HG03565 (cell line): Measurements from ENCODE around the gene SPG11.
"Not testable (repeated sequence)": the region's sequence is repeated elsewhere in the genome, so short reads cannot be mapped to it uniquely, and the experiment has no call there.

Source experiments
- ATAC-seq: cut with Tn5 transposase; IDR thresholded peaks from one replicate; pipeline ENCODE4 v1.9.1; 2021; ENCODE audit warnings: mild to moderate bottlenecking, moderate library complexity; ENCODE audit not compliant: unreplicated experiment

Gene SPG11

DNA sequence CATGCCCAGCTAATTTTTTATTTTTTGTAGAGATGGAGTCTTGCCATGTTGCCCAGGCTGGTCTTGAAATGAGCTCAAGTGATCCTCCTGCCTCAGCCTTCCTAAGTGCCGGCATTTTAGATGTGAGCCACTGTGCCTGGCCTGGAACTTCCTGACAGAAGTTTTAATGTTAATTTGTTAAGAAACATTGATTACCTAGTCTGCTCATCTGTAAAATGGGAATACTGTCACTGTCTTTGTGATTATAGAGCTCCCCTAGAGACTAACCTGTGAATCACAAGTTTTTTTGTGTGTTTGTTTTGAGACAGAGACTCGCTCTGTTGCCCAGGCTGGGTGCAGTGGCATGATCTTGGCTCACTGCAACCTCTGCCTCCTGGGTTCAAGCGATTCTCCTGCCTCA is 130.8 kb downstream of the SPG11 start:
- ATAC-seq, result no peak

- not testable (repeated sequence) for ATAC-seq
Observed at GRCh38 chr15:44532275-44532674, 131.2 kb downstream of the SPG11 start.

GRCh38 chr15:44530653-44531052 is 132.8 kb downstream of the SPG11 start:
- ATAC-seq, result no peak

GRCh38 chr15:44529864-44530604 is 133.4 kb downstream of the SPG11 start:
- ATAC-seq, result no peak

- ATAC-seq, result no peak
Observed at GRCh38 chr15:44527241-44527640, 136.2 kb downstream of the SPG11 start.

- no peak for ATAC-seq
Observed at GRCh38 chr15:44525018-44525417, 138.4 kb downstream of the SPG11 start.

DNA sequence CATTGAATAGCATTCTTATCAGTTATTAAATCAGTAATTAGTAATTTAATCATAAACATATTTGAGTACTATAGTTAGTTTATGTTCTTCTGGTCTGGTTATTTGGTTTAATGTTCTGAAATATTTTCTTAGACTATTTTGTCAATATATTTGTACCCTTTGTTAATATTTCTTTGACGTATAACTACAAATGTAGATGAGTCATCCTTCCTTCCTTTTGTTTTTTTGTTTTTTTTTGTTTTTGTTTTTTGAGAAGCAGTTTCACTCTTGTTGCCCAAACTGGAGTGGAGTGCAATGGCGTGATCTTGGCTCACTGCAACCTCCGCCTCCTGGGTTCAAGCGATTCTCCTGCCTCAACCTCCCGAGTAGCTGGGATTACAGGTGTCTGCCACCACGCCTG is 143.9 kb downstream of the SPG11 start:
- ATAC-seq, result no peak

GRCh38 chr15:44516436-44516835 is 147.0 kb downstream of the SPG11 start:
- no peak for ATAC-seq
